Heart left ventricle (tissue), 13 donors: Measurements from ENCODE around the gene GSDME.

Experiments
- CTCF ChIP-seq, 12 donors: fragments of 200-600 bp; sonication (generic) in 4 of 12; IDR thresholded peaks; one replicate each; pipeline versions ENCODE4 v1.5.0 to v1.8.0; 2018 to 2022; ENCODE audit warnings: antibody characterized with exemption in 12 of 12, mild to moderate bottlenecking in 5 of 12
- POLR2A ChIP-seq, 2 donors: fragments of 450-650 bp; IDR thresholded peaks; one replicate each; pipeline ENCODE4 v1.6.1; 2017; ENCODE audit warnings: antibody characterized with exemption in 2 of 2, mild to moderate bottlenecking in 2 of 2, moderate library complexity in 2 of 2
- donor health status: ischemic (EF 13 %, LVEDD 7.1; RV severe dilation, severe dysfunction).
- donor health status: DM: no; HTN: yes; CAD: no.
- donor health status: DM: no; HTN: no; CAD: no.
- donor health status: ischemic (EF 25% LVEDD 6.9; RV normal size, moderate dysfunction).
- donor health status: ischemic (EF 25% LVEDD 5.7; RV mildly dilated, moderate dysfunction).
- donor health status: ischemic (EF 35%, LVEDD 5.7; RV mildly dilated, moderate dysfunction).
- donor health status: nonischemic (EF 11% LVEDD 7.7; RV severe dilation, severe dysfunction).
- donor health status: DM: yes; HTN: yes; CAD: no.
- donor health status: PGD.
- donor health status: ischemic (EF 29% LVEDD 5.4; RV normal size, mild dysfunction).
- donor health status: nonischemic (EF 23%, LVEDD 6.1; RV moderate dilation, normal function).

DNA sequence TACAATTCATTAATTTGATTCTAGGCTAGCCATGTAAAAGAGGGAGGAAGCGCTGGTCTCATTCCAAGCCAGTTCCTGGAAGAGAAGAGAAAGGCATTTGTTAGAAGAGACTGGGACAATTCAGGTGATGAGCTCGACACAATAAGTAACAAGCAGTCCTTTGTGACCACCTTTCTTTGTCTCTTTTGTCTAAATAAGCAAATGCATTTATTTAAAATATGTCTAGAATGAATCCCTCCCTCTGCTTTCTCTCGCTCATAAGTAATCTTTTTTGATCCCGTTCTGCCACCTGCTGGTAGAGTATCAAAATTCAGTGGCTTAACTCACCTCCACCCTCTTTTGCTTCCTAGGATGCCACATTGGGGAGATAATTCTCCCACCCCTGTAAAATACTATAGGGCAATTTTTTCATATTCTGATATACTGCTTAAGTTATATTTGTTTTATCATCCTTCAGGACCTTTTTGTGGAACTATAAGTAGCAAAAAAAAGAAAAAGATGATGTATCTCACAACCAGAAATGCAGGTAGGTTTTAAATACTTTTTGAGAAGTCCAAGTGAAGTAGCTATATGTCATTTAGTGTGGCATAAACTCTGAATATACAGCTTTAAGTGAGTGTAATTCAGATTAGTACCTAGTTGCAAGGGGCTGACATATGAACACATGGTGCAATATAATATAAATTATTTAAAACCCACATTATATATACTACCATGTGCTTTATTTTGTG, 91.5 kb downstream of the GSDME start:
- peak; percentile 42 to 75 (median 61) for TF ChIP-seq CTCF (IDR thresholded peaks at IDR 0.05)
- TF ChIP-seq POLR2A (IDR thresholded peaks at IDR 0.05) = no peak
